GM18511 (cell line): ENCODE measurements around the gene TBCE.
"Not testable (repeated sequence)": the region's sequence is repeated elsewhere in the genome, so short reads cannot be mapped to it uniquely, and the experiment has no call there.

Experiments used
- ATAC-seq: cut with Tn5 transposase; IDR thresholded peaks from one replicate; pipeline ENCODE4 v1.9.1; 2021; ENCODE audit warnings: mild to moderate bottlenecking, moderate library complexity; ENCODE audit not compliant: unreplicated experiment

Gene TBCE

GRCh38 chr1:235450433-235450832, 83.2 kb downstream of the TBCE start:
- ATAC-seq, result no peak

- ATAC-seq, result no peak
These were observed 83.8 kb downstream of the TBCE start for GRCh38 chr1:235450886-235451483.

GRCh38 chr1:235454021-235454420, 86.8 kb downstream of the TBCE start:
- no peak for ATAC-seq

- ATAC-seq, result no peak
These were observed 87.9 kb downstream of the TBCE start for GRCh38 chr1:235455097-235455496.

GRCh38 chr1:235455823-235456222, 88.6 kb downstream of the TBCE start:
- no peak for ATAC-seq

- not testable (repeated sequence) for ATAC-seq
These were observed 90.6 kb downstream of the TBCE start for GRCh38 chr1:235457856-235458255.

GRCh38 chr1:235460770-235461169, 93.5 kb downstream of the TBCE start:
- no peak for ATAC-seq

- ATAC-seq, result no peak
These were observed 94.7 kb downstream of the TBCE start for GRCh38 chr1:235461954-235462353.

GRCh38 chr1:235462832-235463231, 95.6 kb downstream of the TBCE start:
- not testable (repeated sequence) for ATAC-seq

GRCh38 chr1:235465066-235465465, 97.8 kb downstream of the TBCE start:
- no peak for ATAC-seq

- ATAC-seq, result no peak
These were observed 100.8 kb downstream of the TBCE start for GRCh38 chr1:235468004-235468403.

GRCh38 chr1:235468970-235469369, 101.7 kb downstream of the TBCE start:
- no peak for ATAC-seq

GRCh38 chr1:235469897-235470296, 102.7 kb downstream of the TBCE start:
- not testable (repeated sequence) for ATAC-seq

- ATAC-seq, result no peak
These were observed 103.7 kb downstream of the TBCE start for GRCh38 chr1:235470741-235471439.

GRCh38 chr1:235473806-235474205, 106.6 kb downstream of the TBCE start:
- ATAC-seq, result no peak

GRCh38 chr1:235483090-235483489, 115.9 kb downstream of the TBCE start:
- ATAC-seq, result no peak

- ATAC-seq, result no peak
These were observed 118.3 kb downstream of the TBCE start for GRCh38 chr1:235485558-235485957.

- ATAC-seq, result no peak
These were observed 119.1 kb downstream of the TBCE start for GRCh38 chr1:235486321-235486720.

- no peak for ATAC-seq
These were observed 124.4 kb downstream of the TBCE start for GRCh38 chr1:235491644-235492043.

GRCh38 chr1:235494531-235494930, 127.3 kb downstream of the TBCE start:
- ATAC-seq, result no peak

- no peak for ATAC-seq
These were observed 127.8 kb downstream of the TBCE start for GRCh38 chr1:235495030-235495429.

GRCh38 chr1:235495551-235495950, 128.3 kb downstream of the TBCE start:
- no peak for ATAC-seq
